ENCODE results near the gene ZNF107.
"Not testable (repeated sequence)": the region's sequence is repeated elsewhere in the genome, so short reads cannot be mapped to it uniquely, and the experiment has no call there.

The ZNF107 gene

DNA sequence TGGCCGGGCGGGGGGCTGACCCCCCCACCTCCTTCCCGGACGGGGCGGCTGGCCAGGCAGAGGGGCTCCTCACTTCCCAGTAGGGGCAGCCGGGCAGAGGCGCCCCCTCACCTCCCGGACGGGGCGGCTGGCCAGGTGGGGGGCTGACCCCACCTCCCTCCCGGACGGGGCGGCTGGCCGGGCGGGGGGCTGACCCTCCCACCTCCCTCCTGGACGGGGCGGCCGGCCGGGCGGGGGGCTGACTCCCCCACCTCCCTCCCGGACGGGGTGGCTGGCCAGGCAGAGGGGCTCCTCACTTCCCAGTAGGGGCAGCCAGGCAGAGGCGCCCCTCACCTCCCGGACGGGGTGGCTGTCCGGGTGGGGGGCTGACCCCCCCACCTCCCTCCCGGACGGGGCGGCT, 72.5 kb downstream of the ZNF107 start:
- DNase-seq: not testable (repeated sequence)

DNA sequence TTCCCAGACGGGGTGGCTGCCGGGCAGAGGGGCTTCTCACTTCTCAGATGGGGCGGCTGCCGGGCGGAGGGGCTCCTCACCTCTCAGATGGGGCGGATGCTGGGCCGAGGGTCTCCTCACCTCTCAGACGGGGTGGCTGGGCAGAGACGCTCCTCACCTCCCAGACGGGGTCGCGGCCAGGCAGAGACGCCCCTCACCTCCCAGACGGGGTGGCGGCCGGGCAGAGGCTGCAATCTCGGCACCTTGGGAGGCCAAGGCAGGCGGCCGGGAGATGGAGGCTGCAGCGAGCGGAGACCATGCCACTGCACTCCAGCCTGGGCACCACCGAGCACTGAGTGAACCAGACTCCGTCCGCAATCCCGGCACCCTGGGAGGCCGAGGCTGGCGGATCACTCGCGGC, 73.0 kb downstream of the ZNF107 start:
- DNase-seq: not testable (repeated sequence)

DNA sequence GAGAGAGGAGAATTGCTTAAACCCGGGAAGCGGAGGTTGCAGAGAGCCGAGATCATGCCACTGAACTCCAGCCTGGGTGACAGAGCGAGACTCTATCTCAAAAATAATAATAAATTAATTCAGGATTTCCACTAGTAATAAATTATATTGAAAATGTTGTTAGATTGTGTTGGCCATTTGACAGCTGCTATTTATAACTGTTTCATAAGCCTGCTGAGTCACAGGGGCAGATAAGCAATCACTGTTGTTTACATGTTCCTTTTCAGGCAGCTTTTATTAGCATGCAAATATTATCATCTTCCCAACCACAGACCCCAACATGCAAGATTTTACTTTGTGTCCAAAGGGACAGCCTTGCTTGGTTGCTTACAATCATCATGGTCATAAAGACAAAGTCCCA, 78.7 kb downstream of the ZNF107 start:
- no peak for DNase-seq

DNA sequence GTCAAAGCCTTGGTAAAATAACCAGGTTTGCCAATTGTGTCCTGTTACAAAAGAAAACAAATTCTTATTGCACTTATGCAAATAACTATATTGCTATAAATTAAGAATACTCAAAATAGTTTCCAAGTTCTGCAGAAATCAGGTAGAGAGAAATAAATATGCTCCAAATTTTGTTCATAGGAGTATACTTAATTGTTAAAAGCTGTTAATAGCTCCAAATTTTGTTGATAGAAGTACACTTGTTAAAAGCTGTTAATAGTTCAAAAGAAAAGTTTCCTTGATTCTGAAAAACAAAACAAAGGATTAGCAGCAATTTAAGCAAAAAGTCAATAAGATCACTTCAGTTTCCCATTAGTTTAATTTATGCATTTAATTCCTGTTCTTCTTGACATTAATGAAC, 81.9 kb downstream of the ZNF107 start:
- no peak for DNase-seq

DNA sequence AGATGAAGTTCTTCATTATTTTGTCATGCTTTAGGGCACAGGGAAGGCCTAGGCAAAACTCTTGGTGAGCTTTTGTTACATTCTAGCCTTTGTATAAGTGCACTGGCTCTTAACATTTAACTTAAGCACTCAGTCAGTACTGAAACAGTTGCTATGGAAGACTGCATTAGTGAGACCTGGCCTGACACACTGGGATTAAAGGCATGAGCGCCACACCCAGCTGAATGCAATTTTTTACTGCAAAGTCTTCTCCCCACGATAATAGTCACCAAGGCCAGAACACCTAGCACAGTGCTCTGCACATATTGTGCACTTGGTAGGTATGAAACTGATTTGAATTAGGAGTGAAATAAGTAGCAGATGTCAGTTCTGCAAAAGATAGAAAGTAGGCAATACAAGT, 87.1 kb downstream of the ZNF107 start:
- DNase-seq: no peak

DNA sequence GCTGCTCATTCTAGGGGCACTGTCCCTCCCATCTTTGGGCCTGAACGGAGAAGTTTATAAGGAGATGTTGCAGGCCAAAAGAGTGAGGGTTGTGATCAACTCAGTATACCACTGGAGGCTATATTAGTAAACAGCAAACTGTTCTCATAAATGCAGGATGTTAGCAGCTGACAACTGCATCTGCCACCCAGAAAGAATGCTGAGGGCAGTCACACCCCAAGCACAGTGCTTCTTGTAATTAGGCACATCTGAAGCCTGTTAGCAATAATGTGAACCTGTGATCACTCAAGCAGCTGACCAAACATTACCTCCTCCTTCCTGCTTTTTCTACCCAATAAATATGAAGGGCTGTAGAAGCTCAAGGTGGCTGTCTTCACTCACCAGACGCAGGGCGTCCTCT, 89.9 kb downstream of the ZNF107 start:
- no peak for DNase-seq

DNA sequence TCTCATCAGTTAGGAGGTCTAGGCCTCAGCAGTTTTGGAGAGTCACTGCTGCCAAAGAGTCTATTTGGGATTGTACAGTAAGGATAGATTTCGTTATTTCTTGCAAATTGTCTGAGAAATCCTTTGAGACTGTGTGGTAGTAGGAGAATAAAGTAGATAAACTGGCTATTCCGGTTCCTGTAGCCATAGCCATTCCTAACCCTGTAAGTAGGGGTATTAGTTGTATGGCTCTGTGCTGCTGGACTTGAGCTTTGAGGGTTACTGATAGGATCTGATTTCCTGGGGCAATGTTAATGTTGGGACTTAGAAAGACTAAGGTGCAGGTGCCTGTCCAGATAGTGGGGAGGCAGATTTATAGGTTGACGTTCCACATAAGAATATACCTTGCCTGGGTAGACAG, 92.2 kb downstream of the ZNF107 start:
- no peak for DNase-seq
